Measurements from ENCODE around the gene NELFB.
A peak's percentile ranks its signal among the peaks of the same experiment; 100 is the strongest.

NELFB gene

GRCh38 chr9:137280474-137281344 is 25.6 kb downstream of the NELFB start:
- peak; percentile 53 for DNase-seq (ENCODE audit: low spot score)

GRCh38 chr9:137281345-137282116 is 26.4 kb downstream of the NELFB start:
- DNase-seq (ENCODE audit: low spot score): peak; percentile 15

GRCh38 chr9:137286975-137287383 is 31.9 kb downstream of the NELFB start:
- peak; percentile 82 for DNase-seq (ENCODE audit: low spot score)

- DNase-seq (ENCODE audit: low spot score): no peak
Measured at GRCh38 chr9:137293094-137293481, 38.0 kb downstream of the NELFB start.

- DNase-seq (ENCODE audit: low spot score): no peak
Measured at GRCh38 chr9:137293482-137294090, 38.5 kb downstream of the NELFB start.

- DNase-seq (ENCODE audit: low spot score): peak; percentile 71
Measured at GRCh38 chr9:137294091-137294680, 39.1 kb downstream of the NELFB start.

GRCh38 chr9:137294681-137295237 is 39.6 kb downstream of the NELFB start:
- DNase-seq (ENCODE audit: low spot score): peak; percentile 56

- DNase-seq (ENCODE audit: low spot score): no peak
Measured at GRCh38 chr9:137295238-137295811, 40.2 kb downstream of the NELFB start.

- no peak for DNase-seq (ENCODE audit: low spot score)
Measured at GRCh38 chr9:137295849-137296669, 40.9 kb downstream of the NELFB start.

GRCh38 chr9:137296670-137297664 is 41.8 kb downstream of the NELFB start:
- no peak for DNase-seq (ENCODE audit: low spot score)

- no peak for DNase-seq (ENCODE audit: low spot score)
Measured at GRCh38 chr9:137297966-137298365, 42.8 kb downstream of the NELFB start.

GRCh38 chr9:137298401-137299202 is 43.5 kb downstream of the NELFB start:
- no peak for DNase-seq (ENCODE audit: low spot score)

GRCh38 chr9:137299203-137299565 is 44.1 kb downstream of the NELFB start:
- no peak for DNase-seq (ENCODE audit: low spot score)

GRCh38 chr9:137299938-137300337 is 44.8 kb downstream of the NELFB start:
- no peak for DNase-seq (ENCODE audit: low spot score)

GRCh38 chr9:137300567-137301080 is 45.5 kb downstream of the NELFB start:
- no peak for DNase-seq (ENCODE audit: low spot score)

- peak; percentile 68 for DNase-seq (ENCODE audit: low spot score)
Measured at GRCh38 chr9:137301081-137301947, 46.2 kb downstream of the NELFB start.

GRCh38 chr9:137302118-137302448 is 47.0 kb downstream of the NELFB start, which contains the start of gene NRARP:
Gene NRARP, minus strand, starts transcription at chr9:137302271. Its CDS starts 343 bp downstream, at chr9:137301928.
- peak; percentile 82 for DNase-seq (ENCODE audit: low spot score)
